Upper lobe of left lung (tissue), 4 donors: ENCODE measurements around the gene CYP27C1.

Experiments
- EP300 ChIP-seq, 4 donors: sonication (generic); formaldehyde crosslinking; IDR thresholded peaks; one replicate each; pipeline ENCODE4 v1.5.1; 2017; ENCODE audit warnings: antibody characterized with exemption in 4 of 4, control low read depth in 2 of 4
- POLR2A ChIP-seq, 4 donors: fragments of 450-650 bp; IDR thresholded peaks; one replicate each; pipeline ENCODE4 v1.5.1; 2016 to 2017; ENCODE audit warnings: antibody characterized with exemption in 4 of 4, mild to moderate bottlenecking in 2 of 4
- POLR2AphosphoS5 ChIP-seq, 2 donors: sonication (generic); formaldehyde crosslinking; IDR thresholded peaks; one replicate each; pipeline ENCODE4 v1.5.1; 2017; ENCODE audit warnings: antibody characterized with exemption in 2 of 2
- TF ChIP-seq, protein P1 (sequence below), 6 experiments: fragments of 450-650 bp in 4 of 6; fragments of 200-600 bp in 2 of 6; sonication (generic) in 2 of 6; IDR thresholded peaks; one replicate each; pipeline ENCODE4 v1.5.1; 2016 to 2019; ENCODE audit warnings: antibody characterized with exemption in 6 of 6

GRCh38 chr2:127170021-127170420 lies 50.1 kb downstream of the CYP27C1 start:
- TF ChIP-seq, protein P1, sequence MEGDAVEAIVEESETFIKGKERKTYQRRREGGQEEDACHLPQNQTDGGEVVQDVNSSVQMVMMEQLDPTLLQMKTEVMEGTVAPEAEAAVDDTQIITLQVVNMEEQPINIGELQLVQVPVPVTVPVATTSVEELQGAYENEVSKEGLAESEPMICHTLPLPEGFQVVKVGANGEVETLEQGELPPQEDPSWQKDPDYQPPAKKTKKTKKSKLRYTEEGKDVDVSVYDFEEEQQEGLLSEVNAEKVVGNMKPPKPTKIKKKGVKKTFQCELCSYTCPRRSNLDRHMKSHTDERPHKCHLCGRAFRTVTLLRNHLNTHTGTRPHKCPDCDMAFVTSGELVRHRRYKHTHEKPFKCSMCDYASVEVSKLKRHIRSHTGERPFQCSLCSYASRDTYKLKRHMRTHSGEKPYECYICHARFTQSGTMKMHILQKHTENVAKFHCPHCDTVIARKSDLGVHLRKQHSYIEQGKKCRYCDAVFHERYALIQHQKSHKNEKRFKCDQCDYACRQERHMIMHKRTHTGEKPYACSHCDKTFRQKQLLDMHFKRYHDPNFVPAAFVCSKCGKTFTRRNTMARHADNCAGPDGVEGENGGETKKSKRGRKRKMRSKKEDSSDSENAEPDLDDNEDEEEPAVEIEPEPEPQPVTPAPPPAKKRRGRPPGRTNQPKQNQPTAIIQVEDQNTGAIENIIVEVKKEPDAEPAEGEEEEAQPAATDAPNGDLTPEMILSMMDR (IDR thresholded peaks at IDR 0.05) = no peak
- no peak for TF ChIP-seq POLR2A (IDR thresholded peaks at IDR 0.05)
- TF ChIP-seq POLR2AphosphoS5 (IDR thresholded peaks at IDR 0.05) = no peak
- TF ChIP-seq EP300 (IDR thresholded peaks at IDR 0.05) = no peak
